H9 (cell line): ENCODE measurements around the gene ITGA1. TPM values are rescaled to one million over a fixed set of nuclear protein-coding genes. Genes with fewer than 3 reads are reported as not detected.

Source experiments
- DNase-seq: peaks from one replicate; pipeline ENCODE4 v3.0.0-alpha.2; 2017
- H2AFZ ChIP-seq: one replicate; pipeline ENCODE4 v1.6.1; 2013; ENCODE audit warnings: mild to moderate bottlenecking, low read length, control low read depth, moderate library complexity
- H2AK5ac ChIP-seq: 2 replicates; pipeline ENCODE4 v1.6.1; 2013; ENCODE audit warnings: low read length, control low read depth, mixed read lengths; ENCODE audit not compliant: insufficient read length
- H2BK120ac ChIP-seq: one replicate; pipeline ENCODE4 v1.6.1; 2013; ENCODE audit warnings: low read depth, mild to moderate bottlenecking, low read length, control low read depth, inconsistent platforms; ENCODE audit not compliant: poor library complexity, severe bottlenecking
- H2BK12ac ChIP-seq: 2 replicates; pipeline ENCODE4 v1.6.1; 2013; ENCODE audit warnings: low read length, control low read depth, mixed read lengths, low read depth; ENCODE audit not compliant: insufficient read length
- H2BK15ac ChIP-seq: 2 replicates; pipeline ENCODE4 v1.6.1; 2013; ENCODE audit warnings: low read depth, low read length, control low read depth
- H2BK20ac ChIP-seq: one replicate; pipeline ENCODE4 v1.6.1; 2013; ENCODE audit warnings: low read depth, mild to moderate bottlenecking, low read length, control low read depth, inconsistent platforms; ENCODE audit not compliant: poor library complexity, severe bottlenecking
- H2BK5ac ChIP-seq: 2 replicates; pipeline ENCODE4 v1.6.1; 2013; ENCODE audit warnings: low read length, control low read depth, mixed read lengths; ENCODE audit not compliant: insufficient read length
- H3K14ac ChIP-seq: 2 replicates; pipeline ENCODE4 v1.6.1; 2013; ENCODE audit warnings: low read length, control low read depth; ENCODE audit not compliant: insufficient read depth
- H3K18ac ChIP-seq: 2 replicates; pipeline ENCODE4 v1.6.1; 2013; ENCODE audit warnings: low read depth, mild to moderate bottlenecking, mixed read lengths, low read length, control low read depth; ENCODE audit not compliant: insufficient read length
- H3K23ac ChIP-seq: 2 replicates; pipeline ENCODE4 v1.6.1; 2013; ENCODE audit warnings: low read length, control low read depth, mixed read lengths, low read depth; ENCODE audit not compliant: insufficient read length
- H3K23me2 ChIP-seq: 2 replicates; pipeline ENCODE4 v1.6.1; 2013; ENCODE audit warnings: low read depth, mild to moderate bottlenecking, mixed read lengths, low read length, control low read depth; ENCODE audit not compliant: insufficient read length, poor library complexity, severe bottlenecking
- H3K27ac ChIP-seq: 2 replicates; pipeline ENCODE4 v1.5.1; 2013; ENCODE audit warnings: low read length, control low read depth, mixed read lengths, low read depth; ENCODE audit not compliant: insufficient read length
- H3K27me3 ChIP-seq: 2 replicates; pipeline ENCODE4 v1.6.1; 2013; ENCODE audit warnings: low read length, control low read depth, inconsistent platforms; ENCODE audit not compliant: insufficient read depth
- H3K4ac ChIP-seq: 2 replicates; pipeline ENCODE4 v1.6.1; 2013; ENCODE audit warnings: low read depth, mild to moderate bottlenecking, control low read depth, inconsistent platforms, low read length, moderate library complexity
- H3K4me1 ChIP-seq: 2 replicates; pipeline ENCODE4 v1.6.1; 2013; ENCODE audit warnings: low read length, control low read depth, inconsistent platforms; ENCODE audit not compliant: insufficient read depth
- H3K4me2 ChIP-seq: 2 replicates; pipeline ENCODE4 v1.6.1; 2013; ENCODE audit warnings: low read length, control low read depth, mixed read lengths; ENCODE audit not compliant: insufficient read length, insufficient read depth
- H3K56ac ChIP-seq: 2 replicates; pipeline ENCODE4 v1.6.1; 2013; ENCODE audit warnings: low read depth, mild to moderate bottlenecking, mixed read lengths, low read length, control low read depth; ENCODE audit not compliant: insufficient read length
- H3K79me1 ChIP-seq: 2 replicates; pipeline ENCODE4 v1.6.1; 2013; ENCODE audit warnings: low read depth, mild to moderate bottlenecking, moderate library complexity, low read length, control low read depth, inconsistent platforms; ENCODE audit not compliant: insufficient read depth, poor library complexity, severe bottlenecking
- H3K79me2 ChIP-seq: 2 replicates; pipeline ENCODE4 v1.6.1; 2013; ENCODE audit warnings: low read length, control low read depth, inconsistent platforms; ENCODE audit not compliant: insufficient read depth
- H3K9ac ChIP-seq: 2 replicates; pipeline ENCODE4 v1.6.1; 2013; ENCODE audit warnings: low read length, control low read depth, mixed read lengths; ENCODE audit not compliant: insufficient read length; ENCODE audit errors: extremely low read depth
- H3K9me3 ChIP-seq: one replicate; pipeline ENCODE4 v1.6.1; 2013; ENCODE audit warnings: low read depth, low read length, inconsistent platforms; ENCODE audit not compliant: control insufficient read depth
- H3T11ph ChIP-seq: one replicate; pipeline ENCODE4 v1.6.1; 2013; ENCODE audit warnings: mild to moderate bottlenecking, low read length, control low read depth, inconsistent platforms
- H4K20me1 ChIP-seq: one replicate; pipeline ENCODE4 v1.6.1; 2013; ENCODE audit not compliant: control insufficient read depth, insufficient read length, insufficient read depth
- H4K5ac ChIP-seq: 2 replicates; pipeline ENCODE4 v1.6.1; 2013; ENCODE audit warnings: low read depth, mild to moderate bottlenecking, mixed read lengths, low read length, control low read depth; ENCODE audit not compliant: insufficient read length
- H4K8ac ChIP-seq: replicated peaks from 2 replicates; pipeline ENCODE4 v1.6.1; 2013; ENCODE audit warnings: low read length, control low read depth, mixed read lengths, low read depth; ENCODE audit not compliant: insufficient read length
- H4K91ac ChIP-seq: 2 replicates; pipeline ENCODE4 v1.6.1; 2013; ENCODE audit warnings: low read depth, mild to moderate bottlenecking, moderate library complexity, mixed read lengths, low read length, control low read depth; ENCODE audit not compliant: insufficient read length
- H3K27ac Mint-ChIP-seq, 3 experiments: 2 replicates in 2 of 3; 3 replicates in 1 of 3; pipeline ENCODE4 v1.8.0; 2020 to 2021; ENCODE audit warnings: mixed read lengths in 3 of 3, mild to moderate bottlenecking in 1 of 3, moderate library complexity in 1 of 3
- H3K27me3 Mint-ChIP-seq: 2 replicates; pipeline ENCODE4 v1.8.0; 2021; ENCODE audit warnings: low read depth, mild to moderate bottlenecking, moderate library complexity, mixed read lengths
- H3K36me3 Mint-ChIP-seq, 3 experiments: 2 replicates in 2 of 3; 3 replicates in 1 of 3; pipeline ENCODE4 v1.8.0; 2020 to 2021; ENCODE audit warnings: low read depth in 3 of 3, mixed read lengths in 3 of 3; ENCODE audit not compliant: insufficient read depth in 1 of 3
- H3K4me1 Mint-ChIP-seq, 2 experiments: 2 replicates each; pipeline ENCODE4 v1.8.0; 2020; ENCODE audit warnings: mixed read lengths in 2 of 2
- H3K4me3 Mint-ChIP-seq, 2 experiments: 2 replicates in 1 of 2; 3 replicates in 1 of 2; pipeline ENCODE4 v1.8.0; 2020 to 2021; ENCODE audit warnings: mild to moderate bottlenecking in 2 of 2, mixed read lengths in 2 of 2, moderate library complexity in 1 of 2
- H3K9me3 Mint-ChIP-seq, 2 experiments: 2 replicates in 1 of 2; 3 replicates in 1 of 2; pipeline ENCODE4 v1.8.0; 2020; ENCODE audit warnings: mild to moderate bottlenecking in 2 of 2, mixed read lengths in 2 of 2, moderate library complexity in 1 of 2
- WGBS: extraction: QIAGEN DNeasy Blood & Tissue Kit; methylation state at CpG from one replicate; pipeline ENCODE4 v1.1.7; 2013; ENCODE audit warnings: missing lambda C conversion rate, low lambda C conversion rate, mixed read lengths; ENCODE audit not compliant: insufficient read length; ENCODE audit errors: extremely low coverage; 5-methylcytosine and 5-hydroxymethylcytosine counted together
- total RNA-seq: library from RNA; stranded (reverse); gene quantifications from 2 replicates; pipeline ENCODE4 v1.2.1, GENCODE V29; 2021
- TF ChIP-seq, protein P1 (sequence below): fragments of 200-600 bp; sonication (generic); conservative IDR thresholded peaks from 3 replicates; pipeline ENCODE4 v1.8.0; 2021; ENCODE audit warnings: antibody characterized with exemption, mild to moderate bottlenecking

The ITGA1 gene
- total RNA-seq, 1 experiment from 2014 or later = 3.9 TPM

DNA sequence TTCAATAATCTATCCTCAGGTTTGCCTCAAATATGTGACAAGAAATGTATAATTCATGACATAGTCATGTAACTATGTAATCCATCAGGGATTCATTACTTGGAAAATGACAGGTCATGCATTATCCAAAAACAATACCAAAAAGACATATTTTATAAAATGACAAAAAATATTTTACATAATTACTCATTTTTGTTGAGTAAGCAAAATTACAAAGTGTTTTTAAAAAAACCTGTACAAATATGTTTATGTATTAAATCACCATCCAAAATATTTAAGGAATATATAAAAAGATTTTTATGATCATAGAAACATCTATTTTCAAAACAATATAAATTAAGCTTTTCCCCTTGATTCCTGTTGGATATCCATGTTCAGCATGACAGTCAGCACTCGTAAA is 164.8 kb downstream of the ITGA1 start:
- Histone ChIP-seq H3T11ph (no peak overlapping the region), H3K4ac (no peak overlapping the region), H2AFZ (no peak overlapping the region), H4K20me1 (no peaks in the 10 kb centered on the region), H3K18ac (no peak overlapping the region), H3K9ac (no peak overlapping the region), H3K27ac (no peak overlapping the region), H2BK15ac (no peak overlapping the region), H3K23ac (no peak overlapping the region), H3K14ac (no peak overlapping the region), H2AK5ac (no peak overlapping the region), H3K4me1 (no peaks in the 10 kb centered on the region; the same call in 1 of the 2 replicates), H2BK20ac (no peak overlapping the region), H3K79me2 (no peaks in the 10 kb centered on the region), H3K27me3 (no peaks in the 10 kb centered on the region), H4K91ac (no peak overlapping the region), H3K9me3 (no peaks in the 10 kb centered on the region), H3K56ac (no peak overlapping the region), H2BK12ac (no peak overlapping the region), H4K5ac (no peak overlapping the region), H3K23me2 (no peaks in the 10 kb centered on the region), H2BK120ac (no peak overlapping the region), H3K4me2 (no peak overlapping the region), H2BK5ac (no peak overlapping the region), H3K79me1 (no peaks in the 10 kb centered on the region), H4K8ac (no peak overlapping the region)
- H3K36me3 Mint-ChIP-seq = no peaks in the 10 kb centered on the region
- no peaks in the 10 kb centered on the region for H3K9me3 Mint-ChIP-seq
- TF ChIP-seq, protein P1, sequence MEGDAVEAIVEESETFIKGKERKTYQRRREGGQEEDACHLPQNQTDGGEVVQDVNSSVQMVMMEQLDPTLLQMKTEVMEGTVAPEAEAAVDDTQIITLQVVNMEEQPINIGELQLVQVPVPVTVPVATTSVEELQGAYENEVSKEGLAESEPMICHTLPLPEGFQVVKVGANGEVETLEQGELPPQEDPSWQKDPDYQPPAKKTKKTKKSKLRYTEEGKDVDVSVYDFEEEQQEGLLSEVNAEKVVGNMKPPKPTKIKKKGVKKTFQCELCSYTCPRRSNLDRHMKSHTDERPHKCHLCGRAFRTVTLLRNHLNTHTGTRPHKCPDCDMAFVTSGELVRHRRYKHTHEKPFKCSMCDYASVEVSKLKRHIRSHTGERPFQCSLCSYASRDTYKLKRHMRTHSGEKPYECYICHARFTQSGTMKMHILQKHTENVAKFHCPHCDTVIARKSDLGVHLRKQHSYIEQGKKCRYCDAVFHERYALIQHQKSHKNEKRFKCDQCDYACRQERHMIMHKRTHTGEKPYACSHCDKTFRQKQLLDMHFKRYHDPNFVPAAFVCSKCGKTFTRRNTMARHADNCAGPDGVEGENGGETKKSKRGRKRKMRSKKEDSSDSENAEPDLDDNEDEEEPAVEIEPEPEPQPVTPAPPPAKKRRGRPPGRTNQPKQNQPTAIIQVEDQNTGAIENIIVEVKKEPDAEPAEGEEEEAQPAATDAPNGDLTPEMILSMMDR = no peak
- no peak overlapping the region for H3K4me3 Mint-ChIP-seq
- DNase-seq = no peak
- no peak overlapping the region for H3K27ac Mint-ChIP-seq
- WGBS = no CpG with 5 or more reads among the region's 1 CpG
- H3K27me3 Mint-ChIP-seq = no peaks in the 10 kb centered on the region
- H3K4me1 Mint-ChIP-seq = peaks cover 15 to 16% of the 10 kb centered on the region in 2 experiments
